ENCODE data around the gene SP8. TPM values are rescaled to one million over a fixed set of nuclear protein-coding genes. Genes with fewer than 3 reads are reported as not detected.

The SP8 gene
- polyA plus RNA-seq, 3 donors, result not detected

DNA sequence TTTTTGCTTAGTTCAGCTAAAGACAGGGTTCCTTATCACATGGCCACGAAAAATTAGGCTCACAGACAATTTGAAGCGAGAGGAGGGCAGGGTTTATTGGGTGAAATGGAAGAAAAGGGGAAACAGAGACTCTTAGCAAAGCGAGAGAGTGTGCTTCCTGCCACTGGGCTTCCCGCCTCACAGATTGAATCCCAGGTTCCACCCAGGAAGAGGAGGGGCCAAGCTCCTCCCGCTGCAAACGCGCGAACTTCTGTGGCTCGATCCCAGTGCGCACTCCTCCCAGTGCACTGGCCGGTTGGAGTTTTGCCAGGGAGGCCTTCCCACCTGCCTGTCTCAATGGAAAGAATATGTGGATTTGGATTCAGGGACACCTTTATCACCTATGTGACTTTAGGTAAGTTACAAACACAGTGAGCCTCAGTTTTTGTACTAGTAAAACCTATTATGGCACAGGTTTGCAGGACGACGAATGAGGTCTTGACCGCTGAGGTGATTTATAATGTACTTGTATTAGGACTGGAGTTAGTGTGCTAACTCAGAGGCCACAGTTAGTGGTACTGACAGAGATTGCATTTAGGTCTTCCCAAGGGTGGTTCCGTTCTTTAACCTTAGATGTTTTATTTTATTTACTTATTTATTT, 48.5 kb upstream of the SP8 start:
- Histone ChIP-seq H2AFZ (ENCODE audit: insufficient read depth, low read depth, low read length, poor library complexity, severe bottlenecking) (no peak overlapping the region), H3K4me3 (replicated peaks in 1 of 3; ENCODE audit: low read depth in 2 of 3, low read length in 3 of 3) (no peak overlapping the region), H3K27ac (ENCODE audit: low read depth in 1 of 2, low read length in 2 of 2) (no peak overlapping the region), H3K36me3 (replicated peaks in 1 of 2; ENCODE audit: control insufficient read depth in 1 of 2, insufficient read depth in 2 of 2, low read length in 2 of 2) (no peaks in the 10 kb centered on the region), H4K20me1 (ENCODE audit: insufficient read depth, low read length) (no peaks in the 10 kb centered on the region), H3K4me2 (replicated peaks; ENCODE audit: extremely low read depth, low read length, poor library complexity, severe bottlenecking) (no peak overlapping the region), H3K27me3 (ENCODE audit: control insufficient read depth in 2 of 2, insufficient read depth in 2 of 2, low read length in 2 of 2) (no peaks in the 10 kb centered on the region), H3K79me2 (ENCODE audit: insufficient read depth, low read length) (no peaks in the 10 kb centered on the region), H3K9me3 (replicated peaks in 1 of 2; ENCODE audit: control insufficient read depth in 1 of 2, insufficient read depth in 1 of 2, low read length in 2 of 2) (peaks cover 0 to 3% of the 10 kb centered on the region in 2 donors), H3K9ac (ENCODE audit: insufficient read depth, low read length, poor library complexity, severe bottlenecking) (no peak overlapping the region), H3K4me1 (ENCODE audit: control insufficient read depth in 1 of 2, insufficient read depth in 2 of 2, low read length in 2 of 2) (no peaks in the 10 kb centered on the region)
- H3K9me3 Mint-ChIP-seq, result peaks cover 0 to 8% (median 2%) of the 10 kb centered on the region in 7 donors
- DNase-seq, result no peak
- H3K27me3 Mint-ChIP-seq (ENCODE audit: low read depth in 3 of 3), result peaks cover 0 to 3% (median 0%) of the 10 kb centered on the region in 3 donors
- intact Hi-C loops (cut with micrococcal nuclease), result no loop called here
- H3K27ac Mint-ChIP-seq, result no peak overlapping the region
- 90% methylated on average over 9 of the region's 15 CpGs for WGBS (ENCODE audit: insufficient coverage)
- no peaks in the 10 kb centered on the region for H3K4me1 Mint-ChIP-seq
- TF ChIP-seq, protein P1, sequence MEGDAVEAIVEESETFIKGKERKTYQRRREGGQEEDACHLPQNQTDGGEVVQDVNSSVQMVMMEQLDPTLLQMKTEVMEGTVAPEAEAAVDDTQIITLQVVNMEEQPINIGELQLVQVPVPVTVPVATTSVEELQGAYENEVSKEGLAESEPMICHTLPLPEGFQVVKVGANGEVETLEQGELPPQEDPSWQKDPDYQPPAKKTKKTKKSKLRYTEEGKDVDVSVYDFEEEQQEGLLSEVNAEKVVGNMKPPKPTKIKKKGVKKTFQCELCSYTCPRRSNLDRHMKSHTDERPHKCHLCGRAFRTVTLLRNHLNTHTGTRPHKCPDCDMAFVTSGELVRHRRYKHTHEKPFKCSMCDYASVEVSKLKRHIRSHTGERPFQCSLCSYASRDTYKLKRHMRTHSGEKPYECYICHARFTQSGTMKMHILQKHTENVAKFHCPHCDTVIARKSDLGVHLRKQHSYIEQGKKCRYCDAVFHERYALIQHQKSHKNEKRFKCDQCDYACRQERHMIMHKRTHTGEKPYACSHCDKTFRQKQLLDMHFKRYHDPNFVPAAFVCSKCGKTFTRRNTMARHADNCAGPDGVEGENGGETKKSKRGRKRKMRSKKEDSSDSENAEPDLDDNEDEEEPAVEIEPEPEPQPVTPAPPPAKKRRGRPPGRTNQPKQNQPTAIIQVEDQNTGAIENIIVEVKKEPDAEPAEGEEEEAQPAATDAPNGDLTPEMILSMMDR (IDR thresholded peaks at IDR 0.05), result no peak
- H3K4me3 Mint-ChIP-seq, result no peak overlapping the region
- H3K36me3 Mint-ChIP-seq, result no peaks in the 10 kb centered on the region

GRCh38 chr7:20834656-20835055, 48.0 kb upstream of the SP8 start:
- H3K4me1 ChIP-seq (ENCODE audit: control insufficient read depth in 1 of 2, insufficient read depth in 2 of 2, low read length in 2 of 2), result no peaks in the 10 kb centered on the region
- Mint-ChIP-seq H3K4me3 (no peak overlapping the region), H3K27me3 (ENCODE audit: low read depth in 3 of 3) (peaks cover 0 to 3% (median 0%) of the 10 kb centered on the region in 3 donors), H3K27ac (no peak overlapping the region), H3K4me1 (no peaks in the 10 kb centered on the region), H3K9me3 (peaks cover 0 to 8% (median 2%) of the 10 kb centered on the region in 7 donors), H3K36me3 (no peaks in the 10 kb centered on the region)
- no peak for DNase-seq
- no peak overlapping the region for H2AFZ ChIP-seq (ENCODE audit: insufficient read depth, low read depth, low read length, poor library complexity, severe bottlenecking)
- peaks cover 0 to 3% of the 10 kb centered on the region in 2 donors for H3K9me3 ChIP-seq (replicated peaks in 1 of 2; ENCODE audit: control insufficient read depth in 1 of 2, insufficient read depth in 1 of 2, low read length in 2 of 2)
- H3K36me3 ChIP-seq (replicated peaks in 1 of 2; ENCODE audit: control insufficient read depth in 1 of 2, insufficient read depth in 2 of 2, low read length in 2 of 2), result no peaks in the 10 kb centered on the region
- intact Hi-C loops (cut with micrococcal nuclease), result no loop called here
- TF ChIP-seq, protein P1 (IDR thresholded peaks at IDR 0.05), result no peak
- no peak overlapping the region for H3K4me3 ChIP-seq (replicated peaks in 1 of 3; ENCODE audit: low read depth in 2 of 3, low read length in 3 of 3)
- no peak overlapping the region for H3K9ac ChIP-seq (ENCODE audit: insufficient read depth, low read length, poor library complexity, severe bottlenecking)
- H3K79me2 ChIP-seq (ENCODE audit: insufficient read depth, low read length), result no peaks in the 10 kb centered on the region
- H3K27me3 ChIP-seq (ENCODE audit: control insufficient read depth in 2 of 2, insufficient read depth in 2 of 2, low read length in 2 of 2), result no peaks in the 10 kb centered on the region
- H3K27ac ChIP-seq (ENCODE audit: low read depth in 1 of 2, low read length in 2 of 2), result no peak overlapping the region
- no peaks in the 10 kb centered on the region for H4K20me1 ChIP-seq (ENCODE audit: insufficient read depth, low read length)
- no peak overlapping the region for H3K4me2 ChIP-seq (replicated peaks; ENCODE audit: extremely low read depth, low read length, poor library complexity, severe bottlenecking)
